Choroid plexus epithelial cell (primary cell): ENCODE data around the gene GOLGA2.

ENCODE experiments used
- DNase-seq: peaks from one replicate; pipeline ENCODE4 v3.0.0-alpha.2; 2010; ENCODE audit warnings: low read depth
- H3K4me3 ChIP-seq: 2 replicates; pipeline ENCODE4 v1.5.1; 2011; ENCODE audit warnings: low read depth, mild to moderate bottlenecking, control low read depth, low read length, moderate library complexity
- CTCF ChIP-seq: conservative IDR thresholded peaks from 2 replicates; pipeline ENCODE4 v1.5.1; 2011; ENCODE audit warnings: low read depth, mild to moderate bottlenecking, control low read depth, inconsistent platforms, low read length, moderate library complexity

The GOLGA2 gene

GRCh38 chr9:128276574-128277270 lies 915 bp upstream of the GOLGA2 start:
- peak; percentile 24 for DNase-seq
- TF ChIP-seq CTCF: no peak
- H3K4me3 ChIP-seq: peak overlapping the region; percentile 84

GRCh38 chr9:128276008-128276573 lies 284 bp upstream of the GOLGA2 start, which contains the start of gene SWI5:
Gene SWI5, plus strand, starts transcription at chr9:128276276.
- H3K4me3 ChIP-seq: peak within 1 kb of the TSS; percentile 95
- peak; percentile 100 for DNase-seq
- TF ChIP-seq CTCF: no peak

- DNase-seq: peak; percentile 17
- peak overlapping the region; percentile 95 for H3K4me3 ChIP-seq
- no peak for TF ChIP-seq CTCF
Observed at GRCh38 chr9:128274245-128274644, 1.6 kb downstream of the GOLGA2 start.

GRCh38 chr9:128271512-128271911 lies 4.3 kb downstream of the GOLGA2 start:
- TF ChIP-seq CTCF: no peak
- no peak for DNase-seq
- H3K4me3 ChIP-seq: no peak overlapping the region

- no peak overlapping the region for H3K4me3 ChIP-seq
- no peak for DNase-seq
- no peak for TF ChIP-seq CTCF
Observed at GRCh38 chr9:128271112-128271511, 4.7 kb downstream of the GOLGA2 start.

- TF ChIP-seq CTCF: no peak
- no peak overlapping the region for H3K4me3 ChIP-seq
- DNase-seq: no peak
Observed at GRCh38 chr9:128266868-128267590, 8.8 kb downstream of the GOLGA2 start.
